Trophoblast cell (in vitro differentiated cells and primary cell): ENCODE results near the gene FBXO22.

Experiments used
- DNase-seq, 2 donors: peaks; one replicate each; pipeline ENCODE4 v3.0.0-alpha.2; 2016
- H2AFZ ChIP-seq: 2 replicates; pipeline ENCODE4 v1.6.1; 2013; ENCODE audit warnings: low read length, moderate library complexity, mild to moderate bottlenecking; ENCODE audit not compliant: insufficient read depth, poor library complexity
- H2AK5ac ChIP-seq: 2 replicates; pipeline ENCODE4 v1.6.1; 2013; ENCODE audit warnings: mild to moderate bottlenecking, low read length
- H2BK120ac ChIP-seq: 2 replicates; pipeline ENCODE4 v1.6.1; 2013; ENCODE audit warnings: low read length, mild to moderate bottlenecking, moderate library complexity; ENCODE audit not compliant: insufficient read depth, poor library complexity
- H2BK12ac ChIP-seq: 2 replicates; pipeline ENCODE4 v1.6.1; 2013; ENCODE audit warnings: mild to moderate bottlenecking, low read length, moderate library complexity
- H2BK5ac ChIP-seq: 2 replicates; pipeline ENCODE4 v1.6.1; 2013; ENCODE audit warnings: low read length, low read depth, moderate library complexity, mild to moderate bottlenecking; ENCODE audit not compliant: poor library complexity
- H3K14ac ChIP-seq: 2 replicates; pipeline ENCODE4 v1.6.1; 2013; ENCODE audit warnings: mild to moderate bottlenecking, low read length
- H3K18ac ChIP-seq: 2 replicates; pipeline ENCODE4 v1.6.1; 2013; ENCODE audit warnings: mild to moderate bottlenecking, low read length
- H3K23ac ChIP-seq: 2 replicates; pipeline ENCODE4 v1.6.1; 2013; ENCODE audit warnings: low read length
- H3K27ac ChIP-seq: 2 replicates; pipeline ENCODE4 v1.5.1; 2013; ENCODE audit warnings: low read depth, mild to moderate bottlenecking, inconsistent platforms, low read length, moderate library complexity
- H3K27me3 ChIP-seq: 2 replicates; pipeline ENCODE4 v1.6.1; 2013; ENCODE audit warnings: inconsistent platforms, mild to moderate bottlenecking, low read length, moderate library complexity; ENCODE audit not compliant: insufficient read depth
- H3K36me3 ChIP-seq, 2 experiments: 1 replicate in 1 of 2; 2 replicates in 1 of 2; pipeline ENCODE4 v1.6.1; 2013; ENCODE audit warnings: low read length in 2 of 2, mild to moderate bottlenecking in 2 of 2, moderate library complexity in 1 of 2; ENCODE audit not compliant: insufficient read depth in 2 of 2, control insufficient read depth in 1 of 2
- H3K4ac ChIP-seq: 2 replicates; pipeline ENCODE4 v1.6.1; 2013; ENCODE audit warnings: low read depth, mild to moderate bottlenecking, low read length, moderate library complexity
- H3K4me1 ChIP-seq, 2 experiments: 1 replicate in 1 of 2; 2 replicates in 1 of 2; pipeline ENCODE4 v1.6.1; 2013; ENCODE audit warnings: low read length in 2 of 2, mild to moderate bottlenecking in 2 of 2, moderate library complexity in 1 of 2; ENCODE audit not compliant: insufficient read depth in 2 of 2, control insufficient read depth in 1 of 2
- H3K4me2 ChIP-seq: 2 replicates; pipeline ENCODE4 v1.6.1; 2013; ENCODE audit warnings: inconsistent platforms, mild to moderate bottlenecking, low read length, moderate library complexity
- H3K4me3 ChIP-seq: 2 replicates; pipeline ENCODE4 v1.5.1; 2013; ENCODE audit warnings: mild to moderate bottlenecking, low read depth, low read length, inconsistent platforms
- H3K79me1 ChIP-seq: one replicate; pipeline ENCODE4 v1.6.1; 2013; ENCODE audit warnings: low read length
- H3K79me2 ChIP-seq: 2 replicates; pipeline ENCODE4 v1.6.1; 2013; ENCODE audit warnings: low read length, mild to moderate bottlenecking; ENCODE audit not compliant: control insufficient read depth, insufficient read depth, poor library complexity
- H3K9ac ChIP-seq: 2 replicates; pipeline ENCODE4 v1.6.1; 2013; ENCODE audit warnings: mild to moderate bottlenecking, low read length
- H3K9me3 ChIP-seq: 2 replicates; pipeline ENCODE4 v1.6.1; 2013; ENCODE audit warnings: low read depth, mild to moderate bottlenecking, control low read depth, inconsistent platforms, low read length; ENCODE audit not compliant: insufficient read depth
- H4K12ac ChIP-seq: 2 replicates; pipeline ENCODE4 v1.6.1; 2013; ENCODE audit warnings: low read depth, mild to moderate bottlenecking, low read length, moderate library complexity
- H4K8ac ChIP-seq: 2 replicates; pipeline ENCODE4 v1.6.1; 2013; ENCODE audit warnings: low read depth, mild to moderate bottlenecking, low read length, moderate library complexity
- H4K91ac ChIP-seq: one replicate; pipeline ENCODE4 v1.6.1; 2013; ENCODE audit warnings: low read depth, mild to moderate bottlenecking, low read length, moderate library complexity
- WGBS: extraction: QIAGEN DNeasy Blood & Tissue Kit; methylation state at CpG from one replicate; pipeline ENCODE4 v1.1.7; 2013; ENCODE audit warnings: missing lambda C conversion rate; ENCODE audit not compliant: insufficient read length, insufficient coverage; ENCODE audit errors: extremely low coverage; 5-methylcytosine and 5-hydroxymethylcytosine counted together

FBXO22 gene

DNA sequence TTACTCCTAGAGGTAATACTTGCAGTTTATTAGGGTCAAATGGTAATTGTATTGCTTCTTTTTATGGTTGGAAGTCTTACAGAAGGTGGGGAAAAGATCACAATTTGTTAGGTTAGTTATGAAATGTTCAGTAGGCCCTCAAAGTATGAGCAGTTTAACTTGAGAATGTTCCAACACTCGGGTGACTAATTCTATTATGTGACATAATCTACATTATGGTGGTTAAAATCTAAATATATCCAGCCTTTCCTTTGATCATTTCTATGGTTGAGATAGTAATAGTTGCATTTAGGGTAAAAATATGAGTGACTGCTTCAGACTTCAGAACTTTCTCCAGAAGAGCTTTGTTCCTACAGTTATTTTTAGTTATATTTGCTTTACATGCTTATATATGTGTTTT lies 19.6 kb upstream of the FBXO22 start:
- no peaks in the 10 kb centered on the region for H3K9me3 ChIP-seq
- H3K27me3 ChIP-seq = no peaks in the 10 kb centered on the region
- no peak overlapping the region for H2BK120ac ChIP-seq
- H2BK5ac ChIP-seq = no peak overlapping the region
- no peak overlapping the region for H3K4me2 ChIP-seq
- H3K79me2 ChIP-seq = no peaks in the 10 kb centered on the region
- H3K4me3 ChIP-seq = no peak overlapping the region
- WGBS = no CpG with 5 or more reads among the region's 1 CpG
- no peak overlapping the region for H3K9ac ChIP-seq
- no peaks in the 10 kb centered on the region for H3K4me1 ChIP-seq
- H4K12ac ChIP-seq = no peak overlapping the region
- H3K14ac ChIP-seq = no peak overlapping the region
- H3K27ac ChIP-seq = no peak overlapping the region
- peaks cover 7 to 9% of the 10 kb centered on the region in 2 experiments for H3K36me3 ChIP-seq
- no peak overlapping the region for H4K91ac ChIP-seq
- no peak overlapping the region for H3K18ac ChIP-seq
- no peak overlapping the region for H3K23ac ChIP-seq
- no peak overlapping the region for H2AFZ ChIP-seq
- no peaks in the 10 kb centered on the region for H3K79me1 ChIP-seq
- no peak overlapping the region for H2AK5ac ChIP-seq
- no peak overlapping the region for H2BK12ac ChIP-seq
- no peak for DNase-seq
- H3K4ac ChIP-seq = no peak overlapping the region
- no peak overlapping the region for H4K8ac ChIP-seq

DNA sequence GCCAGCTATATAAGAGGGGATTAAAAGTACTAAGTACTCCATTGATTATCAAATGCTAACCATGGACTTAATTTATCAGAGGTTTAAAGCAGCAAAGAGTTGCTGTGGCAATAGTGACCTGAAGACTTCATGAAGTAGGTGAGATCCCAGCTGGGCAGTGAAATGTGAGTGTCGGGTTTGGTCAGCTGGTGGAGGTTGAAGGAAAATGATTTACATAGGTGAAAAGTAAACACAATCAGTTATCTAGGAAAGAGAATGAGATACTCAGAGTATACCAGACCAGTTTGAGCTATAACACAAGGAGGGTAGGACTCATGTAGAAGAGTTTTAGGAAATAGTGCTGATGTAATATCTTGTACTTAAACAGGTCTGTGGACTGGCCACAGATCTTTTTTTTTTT lies 16.5 kb upstream of the FBXO22 start:
- H2AK5ac ChIP-seq = no peak overlapping the region
- no peak overlapping the region for H4K12ac ChIP-seq
- no peak overlapping the region for H2AFZ ChIP-seq
- peaks cover 3% of the 10 kb centered on the region for H3K79me1 ChIP-seq
- H4K8ac ChIP-seq = no peak overlapping the region
- no peak overlapping the region for H3K23ac ChIP-seq
- H2BK5ac ChIP-seq = no peak overlapping the region
- H3K79me2 ChIP-seq = no peaks in the 10 kb centered on the region
- no peak overlapping the region for H3K4me3 ChIP-seq
- DNase-seq = no peak
- H3K4ac ChIP-seq = no peak overlapping the region
- H3K14ac ChIP-seq = no peak overlapping the region
- H3K4me2 ChIP-seq = no peak overlapping the region
- no peak overlapping the region for H3K18ac ChIP-seq
- peaks cover 0 to 4% of the 10 kb centered on the region in 2 experiments for H3K4me1 ChIP-seq
- no peak overlapping the region for H2BK12ac ChIP-seq
- no peaks in the 10 kb centered on the region for H3K9me3 ChIP-seq
- WGBS = no CpG with 5 or more reads among the region's 1 CpG
- H2BK120ac ChIP-seq = no peak overlapping the region
- no peak overlapping the region for H3K9ac ChIP-seq
- H4K91ac ChIP-seq = no peak overlapping the region
- H3K36me3 ChIP-seq = peaks cover 5 to 7% of the 10 kb centered on the region in 2 experiments
- no peak overlapping the region for H3K27ac ChIP-seq
- H3K27me3 ChIP-seq = no peaks in the 10 kb centered on the region

DNA sequence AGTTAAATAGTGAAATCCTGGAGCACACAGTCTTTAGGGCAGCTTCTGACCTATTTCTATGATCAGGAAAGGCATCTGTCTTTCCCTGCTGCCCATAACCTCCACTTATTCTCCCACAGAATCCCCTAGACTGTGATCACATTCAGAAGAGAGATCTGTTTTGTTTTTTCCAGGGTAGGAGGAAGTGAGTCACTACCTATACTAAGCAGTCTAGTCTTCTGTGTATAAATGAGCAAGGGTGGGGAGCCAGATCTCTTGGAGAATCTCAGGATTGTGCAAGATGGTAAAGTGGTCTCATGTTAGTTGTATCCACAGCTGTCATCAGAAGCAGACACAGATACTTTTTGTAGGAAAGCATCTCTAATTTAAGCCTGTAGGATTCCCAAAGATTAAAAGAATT lies 11.8 kb upstream of the FBXO22 start:
- Histone ChIP-seq H4K8ac (no peak overlapping the region), H3K18ac (no peak overlapping the region), H3K9ac (no peak overlapping the region), H3K14ac (peak overlapping the region; percentile 4), H2AK5ac (no peak overlapping the region), H4K12ac (no peak overlapping the region), H3K4me1 (peaks cover 0 to 4% of the 10 kb centered on the region in 2 experiments), H3K79me2 (no peaks in the 10 kb centered on the region), H2BK120ac (peak overlapping the region; percentile 38), H3K79me1 (peaks cover 5% of the 10 kb centered on the region), H3K23ac (no peak overlapping the region), H3K4ac (no peak overlapping the region), H3K27me3 (no peaks in the 10 kb centered on the region), H2AFZ (no peak overlapping the region), H3K27ac (peak overlapping the region; percentile 98), H3K9me3 (no peaks in the 10 kb centered on the region), H2BK12ac (no peak overlapping the region), H4K91ac (no peak overlapping the region), H2BK5ac (peak overlapping the region; percentile 45), H3K36me3 (peaks cover 4 to 7% of the 10 kb centered on the region in 2 experiments), H3K4me2 (peak overlapping the region; percentile 49), H3K4me3 (no peak overlapping the region)
- no peak for DNase-seq

DNA sequence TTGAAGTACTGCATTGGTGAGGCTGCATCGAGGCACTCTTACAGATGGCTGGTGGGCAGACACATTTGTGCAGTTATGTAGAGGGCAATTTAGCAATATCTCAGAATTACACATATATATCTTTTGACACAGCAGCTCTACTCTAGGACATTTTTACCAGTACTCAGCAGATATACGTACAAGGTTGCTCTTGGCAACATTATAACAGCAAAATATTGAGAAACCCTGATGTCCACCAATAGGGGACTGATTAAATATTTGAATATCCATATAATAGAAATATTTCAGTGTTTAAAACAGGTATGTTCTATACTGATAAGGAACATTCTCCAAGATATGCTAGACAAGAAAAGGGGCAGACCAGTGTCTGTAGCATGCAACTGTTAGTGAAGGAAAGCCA lies 7.9 kb upstream of the FBXO22 start:
- peaks cover 0 to 4% of the 10 kb centered on the region in 2 experiments for H3K4me1 ChIP-seq
- no peak overlapping the region for H2AK5ac ChIP-seq
- H3K9ac ChIP-seq = no peak overlapping the region
- peaks cover 5% of the 10 kb centered on the region for H3K79me1 ChIP-seq
- H3K18ac ChIP-seq = no peak overlapping the region
- H2BK12ac ChIP-seq = no peak overlapping the region
- no peak overlapping the region for H2AFZ ChIP-seq
- no peak overlapping the region for H4K12ac ChIP-seq
- H4K8ac ChIP-seq = no peak overlapping the region
- H3K14ac ChIP-seq = no peak overlapping the region
- no peak overlapping the region for H2BK120ac ChIP-seq
- H3K79me2 ChIP-seq = no peaks in the 10 kb centered on the region
- DNase-seq = peak in 1 of 2 donors; percentile 18
- H3K4me2 ChIP-seq = no peak overlapping the region
- peaks cover 5 to 9% of the 10 kb centered on the region in 2 experiments for H3K36me3 ChIP-seq
- no peak overlapping the region for H3K23ac ChIP-seq
- no peaks in the 10 kb centered on the region for H3K9me3 ChIP-seq
- H3K4me3 ChIP-seq = no peak overlapping the region
- H4K91ac ChIP-seq = no peak overlapping the region
- no peak overlapping the region for H3K27ac ChIP-seq
- no peaks in the 10 kb centered on the region for H3K27me3 ChIP-seq
- H2BK5ac ChIP-seq = no peak overlapping the region
- WGBS = no CpG with 5 or more reads among the region's 2 CpGs
- H3K4ac ChIP-seq = no peak overlapping the region
